Ishikawa (cell line): ENCODE measurements around the gene ZNF146.

Experiments
- CEBPB ChIP-seq: IDR thresholded peaks from 2 replicates; pipeline ENCODE4 v1.6.1; 2012
- CREB1 ChIP-seq: IDR thresholded peaks from 2 replicates; pipeline ENCODE4 v1.6.1; 2012; ENCODE audit warnings: low read depth
- EGR1 ChIP-seq: IDR thresholded peaks from 2 replicates; pipeline ENCODE4 v1.6.1; 2012
- EP300 ChIP-seq: IDR thresholded peaks from 2 replicates; pipeline ENCODE4 v1.6.1; 2012; ENCODE audit warnings: borderline replicate concordance
- FOXM1 ChIP-seq: IDR thresholded peaks from 2 replicates; pipeline ENCODE4 v1.6.1; 2012; ENCODE audit warnings: low read depth, borderline replicate concordance
- NFIC ChIP-seq: IDR thresholded peaks from 2 replicates; pipeline ENCODE4 v1.6.1; 2012
- RAD21 ChIP-seq: IDR thresholded peaks from 2 replicates; pipeline ENCODE4 v1.6.1; 2012; ENCODE audit warnings: low read depth
- TAF1 ChIP-seq: IDR thresholded peaks from 2 replicates; pipeline ENCODE4 v1.6.1; 2012; ENCODE audit warnings: low read depth, mild to moderate bottlenecking
- TCF12 ChIP-seq: IDR thresholded peaks from 2 replicates; pipeline ENCODE4 v1.6.1; 2012; ENCODE audit warnings: low read depth
- TEAD4 ChIP-seq: IDR thresholded peaks from 2 replicates; pipeline ENCODE4 v1.6.1; 2012
- YY1 ChIP-seq: IDR thresholded peaks from 2 replicates; pipeline ENCODE4 v1.6.1; 2012; ENCODE audit warnings: low read depth
- ZBTB7A ChIP-seq: IDR thresholded peaks from 2 replicates; pipeline ENCODE4 v1.6.1; 2012; ENCODE audit warnings: low read depth
- TF ChIP-seq, protein P1 (sequence below): IDR thresholded peaks from 2 replicates; pipeline ENCODE4 v1.6.1; 2012
- TF ChIP-seq, protein P2 (sequence below): IDR thresholded peaks from 2 replicates; pipeline ENCODE4 v1.6.1; 2012
- TF ChIP-seq, protein P3 (sequence below): IDR thresholded peaks from 2 replicates; pipeline ENCODE4 v1.6.1; 2012; ENCODE audit warnings: low read depth, mild to moderate bottlenecking

Gene ZNF146

DNA sequence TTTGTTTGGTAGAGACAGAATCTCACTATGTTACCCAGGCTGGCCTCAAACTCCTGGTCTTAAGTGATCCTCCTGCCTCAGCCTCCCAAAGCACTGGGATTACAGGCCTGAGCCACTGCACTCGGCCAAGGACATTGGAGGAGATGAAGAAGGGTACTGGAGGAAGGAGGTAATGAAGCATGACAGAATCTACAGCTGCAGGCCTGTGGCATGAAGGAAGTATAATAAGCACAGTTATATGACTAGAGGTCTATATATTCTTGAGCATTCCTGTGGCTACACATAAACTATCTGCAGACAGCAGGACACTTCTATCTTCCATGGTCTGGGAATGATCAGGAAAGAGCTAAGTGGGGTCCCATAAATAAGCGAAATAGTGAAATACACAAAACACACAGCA, 18.7 kb upstream of the ZNF146 start:
- TF ChIP-seq, protein P1, sequence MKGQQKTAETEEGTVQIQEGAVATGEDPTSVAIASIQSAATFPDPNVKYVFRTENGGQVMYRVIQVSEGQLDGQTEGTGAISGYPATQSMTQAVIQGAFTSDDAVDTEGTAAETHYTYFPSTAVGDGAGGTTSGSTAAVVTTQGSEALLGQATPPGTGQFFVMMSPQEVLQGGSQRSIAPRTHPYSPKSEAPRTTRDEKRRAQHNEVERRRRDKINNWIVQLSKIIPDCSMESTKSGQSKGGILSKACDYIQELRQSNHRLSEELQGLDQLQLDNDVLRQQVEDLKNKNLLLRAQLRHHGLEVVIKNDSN: no peak
- no peak for TF ChIP-seq NFIC
- no peak for TF ChIP-seq CEBPB
- no peak for TF ChIP-seq YY1
- TF ChIP-seq RAD21: no peak
- no peak for TF ChIP-seq EGR1
- TF ChIP-seq, protein P2, sequence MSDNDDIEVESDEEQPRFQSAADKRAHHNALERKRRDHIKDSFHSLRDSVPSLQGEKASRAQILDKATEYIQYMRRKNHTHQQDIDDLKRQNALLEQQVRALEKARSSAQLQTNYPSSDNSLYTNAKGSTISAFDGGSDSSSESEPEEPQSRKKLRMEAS: no peak
- TF ChIP-seq TAF1: no peak
- TF ChIP-seq ZBTB7A: no peak
- TF ChIP-seq EP300: no peak

DNA sequence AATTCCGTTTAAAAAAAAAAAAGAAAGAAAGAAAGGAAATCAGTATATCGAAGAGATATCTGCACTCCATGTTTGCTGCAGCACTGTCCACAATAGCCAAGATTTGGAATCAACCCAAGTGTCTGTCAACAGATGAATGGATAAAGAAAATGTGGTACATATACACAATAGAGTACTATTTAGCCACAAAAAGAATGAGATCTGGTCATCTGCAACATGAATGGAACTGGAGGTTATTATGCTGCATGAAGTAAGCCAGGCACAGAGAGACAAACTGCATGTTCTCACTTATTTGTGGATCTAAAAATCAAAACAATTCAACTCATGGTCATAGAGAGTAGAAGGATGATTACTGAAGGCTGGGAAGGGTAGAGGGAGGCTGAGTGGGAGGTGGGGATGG, 16.8 kb upstream of the ZNF146 start:
- no peak for TF ChIP-seq NFIC
- no peak for TF ChIP-seq TEAD4

DNA sequence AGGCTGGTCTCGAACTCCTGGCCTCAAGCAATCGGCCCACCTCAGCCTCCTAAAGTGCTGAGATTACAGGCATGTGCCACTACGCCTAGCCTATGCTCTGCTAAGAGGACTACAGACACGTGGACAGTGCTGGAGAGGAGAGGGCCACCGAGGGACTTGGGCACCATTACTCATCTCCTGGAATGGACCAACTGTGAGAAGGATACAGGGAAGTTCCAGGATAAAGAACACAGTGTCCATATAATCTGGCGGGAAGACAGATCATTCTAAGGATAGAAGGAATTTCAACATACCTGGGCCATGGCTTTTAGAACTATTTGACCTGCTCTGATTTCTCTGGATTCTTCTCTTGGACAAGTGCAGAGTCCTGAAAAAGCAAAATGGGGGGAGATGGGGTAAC, 13.2 kb upstream of the ZNF146 start:
- TF ChIP-seq NFIC (no peak), RAD21 (no peak), CREB1 (no peak), EGR1 (no peak), CEBPB (no peak), TAF1 (no peak), YY1 (no peak), TEAD4 (no peak), FOXM1 (no peak), ZBTB7A (no peak), TCF12 (no peak), EP300 (no peak)
- TF ChIP-seq, protein P1: no peak
- TF ChIP-seq, protein P3, sequence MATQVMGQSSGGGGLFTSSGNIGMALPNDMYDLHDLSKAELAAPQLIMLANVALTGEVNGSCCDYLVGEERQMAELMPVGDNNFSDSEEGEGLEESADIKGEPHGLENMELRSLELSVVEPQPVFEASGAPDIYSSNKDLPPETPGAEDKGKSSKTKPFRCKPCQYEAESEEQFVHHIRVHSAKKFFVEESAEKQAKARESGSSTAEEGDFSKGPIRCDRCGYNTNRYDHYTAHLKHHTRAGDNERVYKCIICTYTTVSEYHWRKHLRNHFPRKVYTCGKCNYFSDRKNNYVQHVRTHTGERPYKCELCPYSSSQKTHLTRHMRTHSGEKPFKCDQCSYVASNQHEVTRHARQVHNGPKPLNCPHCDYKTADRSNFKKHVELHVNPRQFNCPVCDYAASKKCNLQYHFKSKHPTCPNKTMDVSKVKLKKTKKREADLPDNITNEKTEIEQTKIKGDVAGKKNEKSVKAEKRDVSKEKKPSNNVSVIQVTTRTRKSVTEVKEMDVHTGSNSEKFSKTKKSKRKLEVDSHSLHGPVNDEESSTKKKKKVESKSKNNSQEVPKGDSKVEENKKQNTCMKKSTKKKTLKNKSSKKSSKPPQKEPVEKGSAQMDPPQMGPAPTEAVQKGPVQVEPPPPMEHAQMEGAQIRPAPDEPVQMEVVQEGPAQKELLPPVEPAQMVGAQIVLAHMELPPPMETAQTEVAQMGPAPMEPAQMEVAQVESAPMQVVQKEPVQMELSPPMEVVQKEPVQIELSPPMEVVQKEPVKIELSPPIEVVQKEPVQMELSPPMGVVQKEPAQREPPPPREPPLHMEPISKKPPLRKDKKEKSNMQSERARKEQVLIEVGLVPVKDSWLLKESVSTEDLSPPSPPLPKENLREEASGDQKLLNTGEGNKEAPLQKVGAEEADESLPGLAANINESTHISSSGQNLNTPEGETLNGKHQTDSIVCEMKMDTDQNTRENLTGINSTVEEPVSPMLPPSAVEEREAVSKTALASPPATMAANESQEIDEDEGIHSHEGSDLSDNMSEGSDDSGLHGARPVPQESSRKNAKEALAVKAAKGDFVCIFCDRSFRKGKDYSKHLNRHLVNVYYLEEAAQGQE: no peak
- TF ChIP-seq, protein P2: no peak

DNA sequence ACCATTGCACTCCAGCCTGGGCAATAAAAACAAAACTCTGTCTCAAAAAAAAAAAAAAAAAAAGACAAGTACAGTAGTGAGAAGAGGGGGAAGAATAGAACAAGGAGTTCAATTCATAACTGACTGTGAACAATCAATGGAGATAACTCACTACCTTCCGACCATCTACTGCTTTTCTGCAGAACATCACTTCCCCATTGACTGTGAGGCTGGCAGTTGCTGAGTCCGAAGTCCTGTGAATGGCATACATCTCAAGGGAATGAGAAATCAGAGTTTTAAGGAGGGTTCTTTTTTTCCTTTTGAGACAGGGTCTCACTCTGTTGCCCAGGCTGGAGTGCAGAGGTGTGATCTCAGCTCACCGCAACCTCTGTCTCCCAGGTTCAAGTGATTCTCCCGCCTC, 11.6 kb upstream of the ZNF146 start:
- TF ChIP-seq CREB1 (no peak), ZBTB7A (no peak), TEAD4 (no peak), RAD21 (no peak), EP300 (no peak), TCF12 (no peak), FOXM1 (no peak), CEBPB (no peak), YY1 (no peak), EGR1 (no peak), NFIC (no peak)
- TF ChIP-seq, protein P1: no peak
- TF ChIP-seq, protein P3: no peak
- TF ChIP-seq, protein P2: no peak

DNA sequence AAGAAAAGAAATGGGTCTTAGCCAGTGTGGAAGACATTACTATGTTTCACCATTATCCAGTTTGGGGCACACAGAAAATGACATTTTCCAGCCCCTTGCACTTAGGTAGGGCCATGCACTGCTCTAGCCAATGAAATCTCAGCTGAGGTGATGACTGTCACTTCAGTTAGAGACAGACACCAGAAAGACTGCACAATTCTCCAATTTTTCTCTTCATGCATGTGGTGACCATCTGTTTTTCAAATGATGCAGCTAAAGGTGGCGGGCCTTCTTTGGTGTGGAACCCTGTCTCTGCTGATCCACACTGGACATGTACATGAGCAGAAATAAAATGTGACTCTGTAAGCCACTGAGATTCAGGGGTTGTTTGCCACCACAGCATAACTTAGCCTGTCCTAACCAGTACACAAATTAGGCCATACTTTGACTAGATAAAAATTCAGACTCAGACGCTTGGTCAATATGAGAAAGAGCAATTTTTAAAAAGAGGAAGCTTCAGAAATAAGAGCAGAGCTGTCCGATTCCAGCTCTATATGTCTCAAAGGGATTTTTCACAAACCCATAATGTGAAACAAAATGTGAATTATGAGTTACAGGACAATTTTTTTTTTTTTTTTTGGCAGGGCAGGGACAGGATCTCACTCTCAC, 7.2 kb upstream of the ZNF146 start:
- no peak for TF ChIP-seq YY1
- no peak for TF ChIP-seq CEBPB
- no peak for TF ChIP-seq RAD21
- TF ChIP-seq, protein P2: no peak
- TF ChIP-seq FOXM1: no peak
- TF ChIP-seq EGR1: no peak
- no peak for TF ChIP-seq TCF12

DNA sequence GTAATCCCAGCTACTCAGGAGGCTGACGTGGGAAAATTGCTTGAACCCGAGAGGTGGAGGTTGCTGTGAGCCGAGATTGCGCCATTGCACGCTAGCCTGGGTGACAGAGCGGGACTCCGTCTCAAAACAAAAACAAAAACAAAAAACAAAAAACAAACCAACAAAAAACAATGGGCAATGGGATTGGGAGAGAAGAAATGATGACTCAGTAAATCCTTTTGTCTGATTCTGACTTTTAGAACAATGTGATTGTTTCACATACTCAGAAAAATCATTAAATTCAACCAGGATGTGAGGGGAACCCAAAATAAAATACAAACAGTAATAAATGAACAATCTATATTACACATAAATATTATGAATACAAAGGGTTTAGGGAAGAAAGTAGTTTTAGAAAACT, 5.5 kb upstream of the ZNF146 start:
- TF ChIP-seq EP300 (no peak), ZBTB7A (no peak), RAD21 (no peak), TAF1 (no peak), NFIC (no peak), TEAD4 (no peak), CEBPB (no peak), FOXM1 (no peak), YY1 (no peak), TCF12 (no peak), EGR1 (no peak), CREB1 (no peak)
- TF ChIP-seq, protein P2: no peak
- TF ChIP-seq, protein P3: no peak
- TF ChIP-seq, protein P1: no peak
